Neural progenitor cell (in vitro differentiated cells): Measurements from ENCODE around the gene CNGA3.

Experiments used
- CTCF ChIP-seq: fragments of 200-600 bp; sonication (generic); IDR thresholded peaks from 2 replicates; pipeline ENCODE4 v1.5.1; 2017; ENCODE audit warnings: antibody characterized with exemption, mild to moderate bottlenecking
- EZH2 ChIP-seq: fragments of 200-600 bp; sonication (generic); IDR thresholded peaks from 2 replicates; pipeline ENCODE4 v1.6.1; 2017; ENCODE audit warnings: antibody characterized with exemption, mild to moderate bottlenecking, moderate library complexity

- TF ChIP-seq CTCF (no peak), EZH2 (no peak)
These were observed 9.6 kb downstream of the CNGA3 start for GRCh38 chr2:98355881-98356280.
